Endothelial cell of umbilical vein (primary cell): ENCODE data around the gene OOSP4A. TPM values are rescaled to one million over a fixed set of nuclear protein-coding genes. Genes with fewer than 3 reads are reported as not detected.

ENCODE experiments used
- BruUV-seq: library from RNA; stranded (reverse); fragments of 400-500 nt; replicated peaks from 2 replicates; lab custom pipeline; 2021; lab: Mats Ljungman, UMichigan
- CTCF ChIA-PET: fragments of 300-600, 350-600 bp; sonication (Branson Sonifier 250); formaldehyde crosslinking; loops from one replicate; lab custom pipeline; 2021; ENCODE audit warnings: antibody characterized with exemption, inconsistent platforms; lab: Charles Lee
- POLR2A ChIA-PET: fragments of 300-600, 350-600 bp; sonication (Branson Sonifier 250); formaldehyde crosslinking; loops from one replicate; lab custom pipeline; 2021; ENCODE audit warnings: antibody characterized with exemption, inconsistent platforms; lab: Charles Lee
- DNase-seq: peaks from one replicate; pipeline ENCODE4 v3.0.0-alpha.2; 2011; ENCODE audit warnings: low read depth, low spot score
- FAIRE-seq: peaks from 2 replicates; lab custom pipeline; 2011; peaks lifted over from hg19 to GRCh38; lab: Jason Lieb, UNC
- H2AFZ ChIP-seq: 2 replicates; pipeline ENCODE4 v1.6.0; 2012; ENCODE audit warnings: low read depth, low read length, control low read depth, inconsistent platforms
- H3K27ac ChIP-seq: 2 replicates; pipeline ENCODE4 v1.5.1; 2011; ENCODE audit warnings: low read depth, mild to moderate bottlenecking, control low read depth, low read length, moderate library complexity; ENCODE audit not compliant: insufficient read depth
- H3K27me3 ChIP-seq, 2 experiments: 2 replicates each; pipeline versions ENCODE4 v1.6.0 to v1.6.1; 2011; ENCODE audit warnings: low read length in 2 of 2, mixed read lengths in 1 of 2; ENCODE audit not compliant: control insufficient read depth in 2 of 2, insufficient read depth in 2 of 2
- H3K36me3 ChIP-seq, 2 experiments: 2 replicates in 1 of 2; 3 replicates in 1 of 2; pipeline ENCODE4 v1.5.1; 2011; ENCODE audit warnings: low read length in 2 of 2, mild to moderate bottlenecking in 1 of 2, moderate library complexity in 1 of 2; ENCODE audit not compliant: control insufficient read depth in 2 of 2, insufficient read depth in 2 of 2; ENCODE audit errors: extremely low read depth in 1 of 2
- H3K4me1 ChIP-seq: 3 replicates; pipeline ENCODE4 v1.5.1; 2011; ENCODE audit warnings: mild to moderate bottlenecking, low read length; ENCODE audit not compliant: control insufficient read depth, insufficient read depth; ENCODE audit errors: extremely low read depth
- H3K4me2 ChIP-seq: 2 replicates; pipeline ENCODE4 v1.6.1; 2011; ENCODE audit warnings: low read length, control low read depth, mixed read lengths; ENCODE audit not compliant: insufficient read depth
- H3K4me3 ChIP-seq, 3 experiments: fragments of 200-600 bp in 1 of 3; sonication (generic), shearing (Covaris generic) in 1 of 3; replicated peaks in 1 of 3; 2 replicates each; pipeline ENCODE4 v1.5.1; 2011 to 2016; ENCODE audit warnings: control low read depth in 3 of 3, low read length in 3 of 3, mild to moderate bottlenecking in 2 of 3, inconsistent platforms in 1 of 3, low read depth in 1 of 3, moderate library complexity in 1 of 3; ENCODE audit not compliant: insufficient read depth in 1 of 3
- H3K79me2 ChIP-seq: 2 replicates; pipeline ENCODE4 v1.6.0; 2012; ENCODE audit warnings: low read length, inconsistent platforms; ENCODE audit not compliant: control insufficient read depth, insufficient read depth
- H3K9ac ChIP-seq: replicated peaks from 2 replicates; pipeline ENCODE3; 2011; ENCODE audit warnings: low read length, control low read depth; ENCODE audit not compliant: insufficient read depth; ENCODE audit errors: extremely low read depth
- H3K9me1 ChIP-seq: replicated peaks from 3 replicates; pipeline ENCODE4 v1.6.0; 2011; ENCODE audit warnings: mild to moderate bottlenecking, low read length; ENCODE audit not compliant: control insufficient read depth, insufficient read depth; ENCODE audit errors: extremely low read depth
- H3K9me3 ChIP-seq: replicated peaks from 2 replicates; pipeline ENCODE4 v1.5.1; 2012; ENCODE audit warnings: low read length, inconsistent platforms; ENCODE audit not compliant: control insufficient read depth, insufficient read depth
- H4K20me1 ChIP-seq: replicated peaks from 2 replicates; pipeline ENCODE3; 2011; ENCODE audit warnings: mild to moderate bottlenecking, low read length; ENCODE audit not compliant: control insufficient read depth, insufficient read depth; ENCODE audit errors: extremely low read depth
- CTCF ChIP-seq, 2 donors: IDR thresholded peaks; 1 replicate in 1 of 2; 2 replicates in 1 of 2; pipeline ENCODE4 v1.5.1; 2011; ENCODE audit warnings: low read length in 2 of 2, mild to moderate bottlenecking in 2 of 2, moderate library complexity in 2 of 2, control low read depth in 1 of 2, inconsistent platforms in 1 of 2, low read depth in 1 of 2; ENCODE audit not compliant: insufficient read depth in 1 of 2; ENCODE audit errors: extremely low read depth in 1 of 2
- EZH2 ChIP-seq: IDR thresholded peaks from 2 replicates; pipeline ENCODE4 v1.6.1; 2012; ENCODE audit warnings: borderline replicate concordance, low read depth, mild to moderate bottlenecking, moderate library complexity, low read length, inconsistent platforms; ENCODE audit not compliant: severe bottlenecking
- FOS ChIP-seq: IDR thresholded peaks from 2 replicates; pipeline ENCODE4 v1.6.1; 2011; ENCODE audit warnings: mild to moderate bottlenecking, low read length, moderate library complexity, borderline replicate concordance; ENCODE audit not compliant: insufficient read depth
- GATA2 ChIP-seq: IDR thresholded peaks from 2 replicates; pipeline ENCODE4 v1.7.0; 2011; ENCODE audit warnings: low read depth, mild to moderate bottlenecking, moderate library complexity, mixed read lengths, low read length; ENCODE audit not compliant: insufficient read length, insufficient read depth
- JUN ChIP-seq: IDR thresholded peaks from 2 replicates; pipeline ENCODE4 v1.6.1; 2011; ENCODE audit warnings: borderline replicate concordance, low read depth; ENCODE audit not compliant: insufficient read length, insufficient read depth
- MAX ChIP-seq: IDR thresholded peaks from 2 replicates; pipeline ENCODE4 v1.6.1; 2011; ENCODE audit not compliant: insufficient read depth, insufficient read length
- MYC ChIP-seq: IDR thresholded peaks from one replicate; pipeline ENCODE4 v1.6.1; 2011; ENCODE audit warnings: mild to moderate bottlenecking, low read depth, low read length
- POLR2A ChIP-seq: IDR thresholded peaks from 2 replicates; pipeline ENCODE4 v1.6.1; 2012; ENCODE audit warnings: low read depth, mild to moderate bottlenecking, control low read depth, low read length
- POLR2AphosphoS5 ChIP-seq: IDR thresholded peaks from 2 replicates; pipeline ENCODE4 v1.6.1; 2012; ENCODE audit warnings: low read depth, mild to moderate bottlenecking, control low read depth, low read length, moderate library complexity; ENCODE audit not compliant: insufficient read depth
- dilution Hi-C: fragments of 300-500 bp; cut with MboI; formaldehyde crosslinking; loops from one replicate; pipeline ENCODE4 v1.15.0; 2019; ENCODE audit warnings: low sequenced_read_pairs; ENCODE audit not compliant: extremely low pct_ligation_motif_present
- intact Hi-C: fragments of 100-400 bp; cut with micrococcal nuclease; formaldehyde crosslinking; loops from one replicate; pipeline ENCODE4 v1.10.0; 2022
- polyA plus RNA-seq, 4 experiments: library from polyadenylated mRNA; depleted of rRNA in 3 of 4; stranded (reverse) in 3 of 4; unstranded in 1 of 4; fragments of >200 nt; gene quantifications; 2 replicates each; pipeline versions ENCODE4 v1.2.1 to v1.2.3, GENCODE V29; 2011 to 2012; ENCODE audit warnings: missing spikeins in 1 of 4
- total RNA-seq: library from RNA; stranded (reverse); gene quantifications from 2 replicates; pipeline ENCODE4 v1.2.3, GENCODE V29; 2021

Gene OOSP4A
- total and polyA plus RNA-seq, 2 donors (not counting 3 experiments of a cell fraction or from before 2014, with no cell fraction given): not detected

DNA sequence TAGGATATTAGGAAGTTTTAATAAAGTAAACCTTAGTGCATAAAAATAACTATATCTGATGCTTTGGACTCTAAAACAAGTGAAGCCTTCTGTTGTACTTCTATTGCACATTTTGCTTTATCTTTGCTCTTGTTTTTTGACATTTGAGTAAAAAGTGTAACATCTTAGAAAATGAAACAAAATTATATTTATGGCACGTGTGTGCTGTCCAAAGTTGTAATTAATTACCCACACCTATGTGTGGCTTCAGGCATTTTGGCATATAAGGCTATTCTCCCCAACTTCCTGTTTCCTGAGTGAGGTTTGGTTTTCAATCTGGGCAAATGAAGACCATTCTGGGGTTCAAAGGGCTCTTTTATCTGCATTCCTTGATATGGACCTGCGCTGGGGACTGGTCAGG lies 25.7 kb upstream of the OOSP4A start, which contains the start of gene OOSP1:
Gene OOSP1, plus strand, starts transcription at position 301 of the 400 bp plus-strand sequence. Its CDS starts 23 bp downstream, at position 324.
- intact Hi-C loops (no loop called here), dilution Hi-C loops (no loop called here)
- Histone ChIP-seq H3K4me3 (no peak within 1 kb of the TSS), H3K27me3 (peaks cover 3 to 4% of the 10 kb centered on the region in 2 experiments), H3K9me3 (no peaks in the 10 kb centered on the region), H3K9me1 (no peaks in the 10 kb centered on the region), H3K4me2 (no peak within 1 kb of the TSS), H3K36me3 (no peaks in the 10 kb centered on the region), H2AFZ (no peak within 1 kb of the TSS), H3K9ac (no peak within 1 kb of the TSS), H4K20me1 (no peaks in the 10 kb centered on the region), H3K79me2 (no peaks in the 10 kb centered on the region), H3K27ac (no peak within 1 kb of the TSS), H3K4me1 (no peaks in the 10 kb centered on the region)
- FAIRE-seq: no peak
- ChIA-PET CTCF (no interaction called here), POLR2A (no interaction called here)
- BruUV-seq: no TSS peak
- no peak for DNase-seq
- no peak for TF ChIP-seq JUN
- TF ChIP-seq MYC: no peak
- TF ChIP-seq FOS: no peak
- no peak for TF ChIP-seq GATA2
- TF ChIP-seq POLR2A: no peak
- no peak for TF ChIP-seq EZH2
- no peak for TF ChIP-seq POLR2AphosphoS5

DNA sequence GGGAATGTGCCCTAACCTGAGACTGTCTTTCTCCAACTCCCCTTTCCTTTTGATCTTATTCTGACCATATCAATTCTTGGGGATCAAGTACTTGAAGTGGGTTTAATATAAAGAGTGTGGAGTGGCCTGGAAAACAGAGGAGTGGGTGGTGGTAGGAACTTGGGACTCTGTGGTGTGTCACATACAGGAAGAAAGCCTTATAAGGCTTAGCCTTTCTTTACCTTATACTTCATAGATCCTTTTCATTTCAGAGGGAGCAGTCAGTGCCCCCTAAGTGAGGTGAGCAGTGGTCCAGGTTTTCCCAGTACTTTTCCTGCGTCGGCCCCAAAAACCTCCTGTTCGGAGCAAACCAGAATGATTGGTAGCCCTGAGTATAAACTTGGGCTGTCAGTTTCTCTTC lies 25.1 kb upstream of the OOSP4A start:
- H3K4me3 ChIP-seq: no peak overlapping the region
- intact Hi-C loops (no loop called here), dilution Hi-C loops (no loop called here)
- H3K27ac ChIP-seq: no peak overlapping the region
- no peak overlapping the region for H2AFZ ChIP-seq
- H3K79me2 ChIP-seq: no peaks in the 10 kb centered on the region
- CTCF ChIA-PET: no interaction called here
- H3K4me2 ChIP-seq: no peak overlapping the region
- no peaks in the 10 kb centered on the region for H3K36me3 ChIP-seq
- DNase-seq (no peak), FAIRE-seq (no peak)
- TF ChIP-seq FOS: no peak
- TF ChIP-seq POLR2AphosphoS5: no peak
- TF ChIP-seq MAX: no peak
- no peak for TF ChIP-seq POLR2A
- TF ChIP-seq GATA2: no peak
- TF ChIP-seq MYC: no peak
- TF ChIP-seq CTCF (IDR thresholded peaks at IDR 0.05; ENCODE audit: extremely low read depth in 1 of 2, insufficient read depth in 1 of 2, low read depth in 1 of 2, low read length in 2 of 2): no peak
- TF ChIP-seq EZH2: no peak
- no peak for TF ChIP-seq JUN
- no peaks in the 10 kb centered on the region for H4K20me1 ChIP-seq
- no peaks in the 10 kb centered on the region for H3K9me1 ChIP-seq
- H3K27me3 ChIP-seq: peaks cover 3 to 4% of the 10 kb centered on the region in 2 experiments
- no peaks in the 10 kb centered on the region for H3K4me1 ChIP-seq
- H3K9me3 ChIP-seq: no peaks in the 10 kb centered on the region
- POLR2A ChIA-PET: no interaction called here
- H3K9ac ChIP-seq: no peak overlapping the region
- no TSS peak for BruUV-seq
